IPS-18a (cell line): Measurements from ENCODE around the gene CETP.

Experiments used
- H3K27ac ChIP-seq: one replicate; pipeline ENCODE4 v1.5.1; 2013; ENCODE audit warnings: low read length
- H3K27me3 ChIP-seq: one replicate; pipeline ENCODE4 v1.6.1; 2013; ENCODE audit warnings: mild to moderate bottlenecking, low read length; ENCODE audit not compliant: control insufficient read depth, insufficient read depth
- H3K36me3 ChIP-seq: one replicate; pipeline ENCODE4 v1.6.1; 2013; ENCODE audit warnings: low read depth, low read length; ENCODE audit not compliant: control insufficient read depth
- H3K4me1 ChIP-seq: one replicate; pipeline ENCODE4 v1.6.1; 2013; ENCODE audit warnings: low read depth, low read length; ENCODE audit not compliant: control insufficient read depth
- H3K4me3 ChIP-seq: one replicate; pipeline ENCODE4 v1.5.1; 2013; ENCODE audit warnings: low read length
- H3K9ac ChIP-seq: one replicate; pipeline ENCODE4 v1.6.1; 2013; ENCODE audit warnings: mild to moderate bottlenecking, low read length, moderate library complexity
- H3K9me3 ChIP-seq: one replicate; pipeline ENCODE4 v1.6.1; 2013; ENCODE audit warnings: low read depth, low read length; ENCODE audit not compliant: control insufficient read depth

The CETP gene

GRCh38 chr16:56950051-56950450, 11.7 kb upstream of the CETP start:
- Histone ChIP-seq H3K27ac (no peak overlapping the region), H3K9me3 (no peaks in the 10 kb centered on the region), H3K4me3 (no peak overlapping the region), H3K9ac (no peak overlapping the region), H3K36me3 (peaks cover 4% of the 10 kb centered on the region), H3K4me1 (no peaks in the 10 kb centered on the region), H3K27me3 (no peaks in the 10 kb centered on the region)

- Histone ChIP-seq H3K27ac (no peak overlapping the region), H3K9ac (no peak overlapping the region), H3K4me1 (no peaks in the 10 kb centered on the region), H3K9me3 (no peaks in the 10 kb centered on the region), H3K4me3 (no peak overlapping the region), H3K36me3 (peaks cover under 1% of the 10 kb centered on the region), H3K27me3 (no peaks in the 10 kb centered on the region)
These were observed 11.3 kb upstream of the CETP start for GRCh38 chr16:56950455-56950854.

- Histone ChIP-seq H3K9me3 (no peaks in the 10 kb centered on the region), H3K4me3 (no peak overlapping the region), H3K9ac (no peak overlapping the region)
These were observed 10.6 kb upstream of the CETP start for GRCh38 chr16:56950881-56951771.

GRCh38 chr16:56953006-56953405, 8.7 kb upstream of the CETP start:
- no peak overlapping the region for H3K27ac ChIP-seq
- H3K9me3 ChIP-seq: no peaks in the 10 kb centered on the region
- no peaks in the 10 kb centered on the region for H3K4me1 ChIP-seq
- H3K27me3 ChIP-seq: no peaks in the 10 kb centered on the region
- H3K9ac ChIP-seq: no peak overlapping the region
- H3K4me3 ChIP-seq: no peak overlapping the region
- no peaks in the 10 kb centered on the region for H3K36me3 ChIP-seq

More at GRCh38 chr16:56950881-56951771, 10.6 kb upstream of the CETP start:
- no peaks in the 10 kb centered on the region for H3K36me3 ChIP-seq
- no peaks in the 10 kb centered on the region for H3K4me1 ChIP-seq
- no peaks in the 10 kb centered on the region for H3K27me3 ChIP-seq
- no peak overlapping the region for H3K27ac ChIP-seq

- no peaks in the 10 kb centered on the region for H3K27me3 ChIP-seq
These were observed 5.7 kb upstream of the CETP start for GRCh38 chr16:56956076-56956475.

DNA sequence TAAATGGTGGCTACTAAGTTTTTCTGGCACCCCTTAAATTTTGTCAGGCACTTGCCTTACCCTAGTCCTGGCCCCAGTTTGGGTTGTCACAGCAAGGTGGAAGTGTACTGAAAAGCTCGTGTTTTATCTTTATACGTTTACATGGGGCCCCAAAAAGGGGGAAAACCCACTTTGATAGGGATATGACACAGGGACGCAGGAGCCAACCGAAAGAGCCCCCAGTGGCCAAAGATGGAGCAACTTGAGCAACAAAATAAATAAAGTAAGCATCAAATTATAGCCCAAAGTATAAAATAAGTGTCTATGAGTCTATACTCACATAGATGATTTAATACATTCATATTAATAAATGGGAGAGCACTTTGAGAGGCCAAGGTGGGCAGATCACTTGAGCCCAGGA, 5.0 kb upstream of the CETP start:
- H3K36me3 ChIP-seq: no peaks in the 10 kb centered on the region
- no peak overlapping the region for H3K4me3 ChIP-seq
- no peaks in the 10 kb centered on the region for H3K27me3 ChIP-seq
- no peaks in the 10 kb centered on the region for H3K4me1 ChIP-seq
- H3K9me3 ChIP-seq: no peaks in the 10 kb centered on the region
- H3K27ac ChIP-seq: no peak overlapping the region
- H3K9ac ChIP-seq: no peak overlapping the region

More at GRCh38 chr16:56956076-56956475, 5.7 kb upstream of the CETP start:
- Histone ChIP-seq H3K9ac (no peak overlapping the region), H3K9me3 (no peaks in the 10 kb centered on the region), H3K27ac (no peak overlapping the region), H3K36me3 (no peaks in the 10 kb centered on the region), H3K4me3 (no peak overlapping the region), H3K4me1 (no peaks in the 10 kb centered on the region)

GRCh38 chr16:56960681-56961281, 969 bp upstream of the CETP start:
- Histone ChIP-seq H3K4me3 (no peak overlapping the region), H3K9ac (no peak overlapping the region), H3K27ac (no peak overlapping the region), H3K9me3 (no peaks in the 10 kb centered on the region), H3K4me1 (no peaks in the 10 kb centered on the region), H3K36me3 (no peaks in the 10 kb centered on the region), H3K27me3 (no peaks in the 10 kb centered on the region)

DNA sequence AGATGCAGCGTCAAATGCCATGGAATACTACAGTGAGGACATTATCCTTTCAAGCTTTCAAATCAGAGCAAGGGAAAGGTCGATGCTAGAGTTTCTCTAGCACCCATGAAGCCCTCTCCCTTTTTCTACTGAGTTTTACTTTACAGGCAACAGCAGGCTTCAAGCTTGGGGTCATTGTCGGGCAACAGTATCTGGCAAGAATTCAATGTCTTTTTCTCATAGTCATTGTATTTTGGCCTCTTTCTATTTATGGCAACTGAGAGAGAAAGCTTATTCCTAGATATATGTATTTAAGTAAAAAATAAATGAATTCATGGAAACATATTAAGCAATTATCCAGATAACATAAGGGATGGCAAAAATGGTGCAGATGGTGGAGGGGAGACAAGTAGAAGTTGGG, 364 bp upstream of the CETP start:
- H3K9me3 ChIP-seq: no peaks in the 10 kb centered on the region
- no peak overlapping the region for H3K27ac ChIP-seq
- H3K27me3 ChIP-seq: no peaks in the 10 kb centered on the region
- no peaks in the 10 kb centered on the region for H3K36me3 ChIP-seq
- no peak overlapping the region for H3K4me3 ChIP-seq
- H3K4me1 ChIP-seq: no peaks in the 10 kb centered on the region
- H3K9ac ChIP-seq: no peak overlapping the region

- Histone ChIP-seq H3K36me3 (no peaks in the 10 kb centered on the region), H3K27ac (no peak overlapping the region), H3K9ac (no peak overlapping the region), H3K4me1 (no peaks in the 10 kb centered on the region), H3K9me3 (no peaks in the 10 kb centered on the region), H3K4me3 (no peak overlapping the region), H3K27me3 (no peaks in the 10 kb centered on the region)
These were observed 2.7 kb downstream of the CETP start for GRCh38 chr16:56964243-56965148.

- Histone ChIP-seq H3K36me3 (no peaks in the 10 kb centered on the region), H3K9me3 (no peaks in the 10 kb centered on the region), H3K4me1 (no peaks in the 10 kb centered on the region), H3K27me3 (no peaks in the 10 kb centered on the region), H3K27ac (no peak overlapping the region), H3K9ac (no peak overlapping the region), H3K4me3 (no peak overlapping the region)
These were observed 3.7 kb downstream of the CETP start for GRCh38 chr16:56965149-56966092.
